PC-3 (cell line): ENCODE data around the gene HS3ST5. TPM values are rescaled to one million over a fixed set of nuclear protein-coding genes. Genes with fewer than 3 reads are reported as not detected.

ENCODE experiments used
- ATAC-seq: fragments of 200-7000 bp; cut with Tn5 transposase; 2 replicates; pipeline ENCODE4 v1.9.1; 2020; ENCODE audit warnings: mild to moderate bottlenecking, moderate library complexity
- BruUV-seq: library from RNA; stranded (reverse); fragments of 400-500 nt; replicated peaks from 2 replicates; lab custom pipeline; 2021; lab: Mats Ljungman, UMichigan
- CTCF ChIA-PET: fragments of 300-600 bp; sonication (Branson Sonifier 250); formaldehyde crosslinking; loops from one replicate; lab custom pipeline; 2022; ENCODE audit warnings: antibody characterized with exemption; lab: Charles Lee
- POLR2A ChIA-PET: fragments of 300-600 bp; sonication (Branson Sonifier 250); formaldehyde crosslinking; loops from one replicate; lab custom pipeline; 2022; ENCODE audit warnings: antibody characterized with exemption; ENCODE audit not compliant: unreplicated experiment; lab: Charles Lee
- DNase-seq: peaks from one replicate; pipeline ENCODE4 v3.0.0-alpha.2; 2015
- H2AFZ ChIP-seq: fragments of 300-600 bp; sonication (generic); 2 replicates; pipeline ENCODE4 v1.6.0; 2016; ENCODE audit warnings: antibody characterized with exemption, low read length
- H3F3A ChIP-seq: fragments of 300-600 bp; sonication (generic); one replicate; pipeline ENCODE4 v1.6.0; 2017; ENCODE audit warnings: antibody characterized with exemption, low read length, control low read depth, mild to moderate bottlenecking; ENCODE audit not compliant: unreplicated experiment
- H3K27ac ChIP-seq: fragments of 300-600 bp; sonication (generic); 2 replicates; pipeline ENCODE4 v1.5.1; 2016; ENCODE audit warnings: mild to moderate bottlenecking, low read length
- H3K27me3 ChIP-seq: fragments of 300-600 bp; sonication (generic); 2 replicates; pipeline ENCODE4 v1.6.1; 2016; ENCODE audit warnings: low read length, mixed read lengths
- H3K36me3 ChIP-seq: fragments of 300-600 bp; sonication (generic); 2 replicates; pipeline ENCODE4 v1.6.1; 2016; ENCODE audit warnings: low read depth, mixed run types, low read length, mixed read lengths
- H3K4me1 ChIP-seq: fragments of 300-600 bp; sonication (generic); 2 replicates; pipeline ENCODE4 v1.5.1; 2016; ENCODE audit warnings: low read length; ENCODE audit not compliant: insufficient read depth
- H3K4me2 ChIP-seq: fragments of 300-600 bp; sonication (generic); 2 replicates; pipeline ENCODE4 v1.6.0; 2016; ENCODE audit warnings: low read length
- H3K4me3 ChIP-seq: fragments of 300-600 bp; sonication (generic); 2 replicates; pipeline ENCODE4 v1.5.1; 2016; ENCODE audit warnings: mild to moderate bottlenecking, low read length, mixed read lengths
- H3K79me2 ChIP-seq: fragments of 300-600 bp; sonication (generic); 2 replicates; pipeline ENCODE4 v1.6.1; 2017; ENCODE audit warnings: low read length, mixed read lengths
- H3K9ac ChIP-seq: fragments of 300-600 bp; sonication (generic); 2 replicates; pipeline ENCODE4 v1.6.0; 2016; ENCODE audit warnings: mild to moderate bottlenecking, low read length
- H3K9me2 ChIP-seq: fragments of 300-600 bp; sonication (generic); replicated peaks from 2 replicates; pipeline ENCODE4 v1.6.1; 2016; ENCODE audit warnings: mixed run types, low read length, mixed read lengths
- H3K9me3 ChIP-seq: fragments of 300-600 bp; sonication (generic); 2 replicates; pipeline ENCODE4 v1.6.1; 2016; ENCODE audit warnings: low read length, mixed read lengths
- H4K20me1 ChIP-seq: fragments of 300-600 bp; sonication (generic); 2 replicates; pipeline ENCODE4 v1.6.1; 2016; ENCODE audit warnings: low read length, mixed read lengths
- EZH2 ChIP-seq: fragments of 300-600 bp; sonication (generic); IDR thresholded peaks from one replicate; pipeline ENCODE4 v1.6.1; 2017; ENCODE audit warnings: antibody characterized with exemption, mild to moderate bottlenecking, low read length; ENCODE audit not compliant: unreplicated experiment
- EZH2phosphoT487 ChIP-seq: fragments of 300-600 bp; sonication (generic); IDR thresholded peaks from 2 replicates; pipeline ENCODE4 v1.6.1; 2018; ENCODE audit warnings: mild to moderate bottlenecking, antibody characterized with exemption, low read length, borderline replicate concordance
- intact Hi-C: fragments of 100-400 bp; cut with micrococcal nuclease; formaldehyde crosslinking; loops from 2 replicates; pipeline ENCODE4 v1.9.0; 2023
- total RNA-seq: library from RNA; depleted of rRNA; stranded (reverse); fragments of >200 nt; gene quantifications from 2 replicates; pipeline ENCODE4 v1.2.3, GENCODE V29; 2014
- TF ChIP-seq, protein P1 (sequence below): fragments of 300-600 bp; sonication (generic); conservative IDR thresholded peaks from 2 replicates; pipeline ENCODE4 v1.5.1; 2017; ENCODE audit warnings: antibody characterized with exemption, low read depth, mild to moderate bottlenecking, low read length

HS3ST5 gene
- total RNA-seq, 1 experiment from 2014 or later: 1.2 TPM

DNA sequence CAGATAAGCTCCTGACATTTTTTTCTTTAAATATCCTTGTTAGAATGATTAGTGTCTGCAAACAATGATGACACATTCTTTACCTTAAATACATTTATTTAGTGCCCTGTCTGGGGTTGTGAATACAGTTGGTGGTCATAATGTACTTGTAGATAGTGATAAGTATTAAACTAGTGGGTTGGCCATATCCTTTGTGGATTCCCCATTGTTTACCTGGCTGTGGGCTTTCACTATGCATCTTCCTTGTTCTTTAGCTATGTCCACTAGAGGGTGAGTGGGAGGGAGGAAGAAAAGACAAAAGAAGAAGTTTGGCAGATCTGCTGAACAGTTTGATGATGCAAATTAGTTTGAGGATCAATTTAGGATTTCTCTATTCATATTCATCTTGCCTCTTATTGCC lies 15.7 kb downstream of the HS3ST5 start:
- Histone ChIP-seq H3K27ac (no peak overlapping the region), H2AFZ (no peak overlapping the region), H3K9me3 (no peaks in the 10 kb centered on the region), H3K27me3 (no peaks in the 10 kb centered on the region), H3K9me2 (no peaks in the 10 kb centered on the region), H3K4me1 (no peaks in the 10 kb centered on the region), H3K4me2 (no peak overlapping the region), H3K79me2 (no peaks in the 10 kb centered on the region), H3F3A (no peaks in the 10 kb centered on the region), H3K36me3 (no peaks in the 10 kb centered on the region), H4K20me1 (no peaks in the 10 kb centered on the region), H3K9ac (no peak overlapping the region), H3K4me3 (no peak overlapping the region)
- ChIA-PET POLR2A (no interaction called here), CTCF (no interaction called here)
- peak; percentile 31; the same call in 1 of the 2 replicates for ATAC-seq
- DNase-seq: no peak
- TF ChIP-seq EZH2: no peak
- TF ChIP-seq, protein P1, sequence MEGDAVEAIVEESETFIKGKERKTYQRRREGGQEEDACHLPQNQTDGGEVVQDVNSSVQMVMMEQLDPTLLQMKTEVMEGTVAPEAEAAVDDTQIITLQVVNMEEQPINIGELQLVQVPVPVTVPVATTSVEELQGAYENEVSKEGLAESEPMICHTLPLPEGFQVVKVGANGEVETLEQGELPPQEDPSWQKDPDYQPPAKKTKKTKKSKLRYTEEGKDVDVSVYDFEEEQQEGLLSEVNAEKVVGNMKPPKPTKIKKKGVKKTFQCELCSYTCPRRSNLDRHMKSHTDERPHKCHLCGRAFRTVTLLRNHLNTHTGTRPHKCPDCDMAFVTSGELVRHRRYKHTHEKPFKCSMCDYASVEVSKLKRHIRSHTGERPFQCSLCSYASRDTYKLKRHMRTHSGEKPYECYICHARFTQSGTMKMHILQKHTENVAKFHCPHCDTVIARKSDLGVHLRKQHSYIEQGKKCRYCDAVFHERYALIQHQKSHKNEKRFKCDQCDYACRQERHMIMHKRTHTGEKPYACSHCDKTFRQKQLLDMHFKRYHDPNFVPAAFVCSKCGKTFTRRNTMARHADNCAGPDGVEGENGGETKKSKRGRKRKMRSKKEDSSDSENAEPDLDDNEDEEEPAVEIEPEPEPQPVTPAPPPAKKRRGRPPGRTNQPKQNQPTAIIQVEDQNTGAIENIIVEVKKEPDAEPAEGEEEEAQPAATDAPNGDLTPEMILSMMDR: peak; percentile 46
- intact Hi-C loops: no loop called here
- BruUV-seq: no TSS peak

DNA sequence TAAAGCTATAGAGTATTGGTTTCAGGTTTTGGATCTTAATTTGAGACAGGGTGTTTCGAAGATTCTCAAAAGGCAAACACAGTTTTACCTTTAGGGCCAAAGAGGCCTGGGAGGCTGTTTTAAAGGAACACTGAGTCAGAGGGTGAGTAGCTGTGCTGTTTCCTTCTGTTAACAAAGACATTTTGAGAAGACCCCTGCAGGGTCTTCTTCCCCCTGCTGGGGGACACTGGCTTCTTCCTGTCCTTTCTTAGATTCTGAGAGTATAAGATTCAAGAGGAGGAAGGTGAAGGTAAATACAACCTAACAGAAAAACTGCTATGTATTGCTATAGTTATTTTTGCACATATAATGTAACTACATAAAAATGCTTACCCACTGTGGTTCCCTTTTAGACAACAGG lies 19.0 kb downstream of the HS3ST5 start:
- no peaks in the 10 kb centered on the region for H3K36me3 ChIP-seq
- H3K9me2 ChIP-seq: no peaks in the 10 kb centered on the region
- H3K4me1 ChIP-seq: no peaks in the 10 kb centered on the region
- ATAC-seq (no peak), DNase-seq (no peak)
- no peak overlapping the region for H3K9ac ChIP-seq
- TF ChIP-seq EZH2 (no peak), EZH2phosphoT487 (no peak)
- TF ChIP-seq, protein P1: no peak
- H3K79me2 ChIP-seq: no peaks in the 10 kb centered on the region
- H3K9me3 ChIP-seq: no peaks in the 10 kb centered on the region
- no peak overlapping the region for H3K4me3 ChIP-seq
- CTCF ChIA-PET: interaction anchor here (0.6 kb wide), 1 partner anchor 39 kb away, joined by 4 read pairs; no protein-coding TSS in a partner anchor
- no TSS peak for BruUV-seq
- H3K27me3 ChIP-seq: no peaks in the 10 kb centered on the region
- H3K27ac ChIP-seq: no peak overlapping the region
- H3F3A ChIP-seq: no peaks in the 10 kb centered on the region
- no peak overlapping the region for H2AFZ ChIP-seq
- POLR2A ChIA-PET: no interaction called here
- no peak overlapping the region for H3K4me2 ChIP-seq
- intact Hi-C loops: no loop called here
- H4K20me1 ChIP-seq: no peaks in the 10 kb centered on the region

DNA sequence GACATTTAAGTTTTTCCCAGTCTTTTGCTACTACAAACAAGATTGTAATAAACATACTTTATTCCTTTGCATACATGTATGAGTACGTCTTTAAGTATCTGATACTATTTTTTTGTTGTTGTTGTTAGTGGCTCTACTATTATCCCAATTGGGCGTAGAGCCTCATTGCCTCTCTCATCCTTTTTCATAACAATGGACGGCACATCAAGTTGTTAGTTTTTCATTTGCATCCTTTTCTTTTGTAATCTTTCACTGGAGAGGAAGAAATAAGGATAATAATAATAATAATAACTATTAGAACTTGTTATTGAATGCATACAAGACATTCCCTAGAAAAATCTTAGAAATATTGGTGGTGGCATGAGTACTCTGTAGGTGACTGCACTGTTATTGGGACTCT lies 23.1 kb downstream of the HS3ST5 start:
- H3K9me3 ChIP-seq: no peaks in the 10 kb centered on the region
- CTCF ChIA-PET: no interaction called here
- H3K27ac ChIP-seq: no peak overlapping the region
- POLR2A ChIA-PET: no interaction called here
- ATAC-seq: no peak
- H2AFZ ChIP-seq: no peak overlapping the region
- no peak overlapping the region for H3K4me2 ChIP-seq
- no peaks in the 10 kb centered on the region for H3F3A ChIP-seq
- no peak for DNase-seq
- H3K9me2 ChIP-seq: no peaks in the 10 kb centered on the region
- no peaks in the 10 kb centered on the region for H3K36me3 ChIP-seq
- intact Hi-C loops: no loop called here
- no peak overlapping the region for H3K9ac ChIP-seq
- no peaks in the 10 kb centered on the region for H3K27me3 ChIP-seq
- no peaks in the 10 kb centered on the region for H3K79me2 ChIP-seq
- BruUV-seq: no TSS peak
- no peak for TF ChIP-seq EZH2
- TF ChIP-seq, protein P1: no peak
- no peak for TF ChIP-seq EZH2phosphoT487
- no peaks in the 10 kb centered on the region for H4K20me1 ChIP-seq
- H3K4me1 ChIP-seq: no peaks in the 10 kb centered on the region
- H3K4me3 ChIP-seq: no peak overlapping the region
